ENCODE measurements around the gene PTRHD1.

PTRHD1 gene

GRCh38 chr2:24826773-24827145, 33.6 kb upstream of the PTRHD1 start:
- H3K36me3 ChIP-seq (ENCODE audit: control insufficient read depth, insufficient read depth, low read length) = no peaks in the 10 kb centered on the region
- no peak overlapping the region for H3K9ac ChIP-seq (ENCODE audit: low read length)
- H3K9me3 ChIP-seq (ENCODE audit: control insufficient read depth, low read length) = no peaks in the 10 kb centered on the region
- H3K4me3 ChIP-seq (ENCODE audit: low read length) = no peak overlapping the region
- peaks cover 15% of the 10 kb centered on the region for H3K4me1 ChIP-seq (ENCODE audit: control insufficient read depth, insufficient read depth, low read length)
- H3K27me3 ChIP-seq (ENCODE audit: control insufficient read depth, insufficient read depth, low read length) = no peaks in the 10 kb centered on the region

- H3K4me1 ChIP-seq (ENCODE audit: control insufficient read depth, insufficient read depth, low read length) = peaks cover 15% of the 10 kb centered on the region
- H3K36me3 ChIP-seq (ENCODE audit: control insufficient read depth, insufficient read depth, low read length) = no peaks in the 10 kb centered on the region
- H3K9ac ChIP-seq (ENCODE audit: low read length) = no peak overlapping the region
- no peaks in the 10 kb centered on the region for H3K27me3 ChIP-seq (ENCODE audit: control insufficient read depth, insufficient read depth, low read length)
- H3K9me3 ChIP-seq (ENCODE audit: control insufficient read depth, low read length) = no peaks in the 10 kb centered on the region
- H3K4me3 ChIP-seq (ENCODE audit: low read length) = no peak overlapping the region
Measured at GRCh38 chr2:24825883-24826772, 32.9 kb upstream of the PTRHD1 start.

GRCh38 chr2:24824966-24825882, 32.0 kb upstream of the PTRHD1 start:
- Histone ChIP-seq H3K9me3 (ENCODE audit: control insufficient read depth, low read length) (no peaks in the 10 kb centered on the region), H3K4me3 (ENCODE audit: low read length) (no peak overlapping the region), H3K9ac (ENCODE audit: low read length) (no peak overlapping the region), H3K4me1 (ENCODE audit: control insufficient read depth, insufficient read depth, low read length) (peaks cover 15% of the 10 kb centered on the region), H3K36me3 (ENCODE audit: control insufficient read depth, insufficient read depth, low read length) (no peaks in the 10 kb centered on the region), H3K27me3 (ENCODE audit: control insufficient read depth, insufficient read depth, low read length) (no peaks in the 10 kb centered on the region)

GRCh38 chr2:24824071-24824588, 30.9 kb upstream of the PTRHD1 start:
- Histone ChIP-seq H3K9ac (ENCODE audit: low read length) (no peak overlapping the region), H3K4me3 (ENCODE audit: low read length) (no peak overlapping the region), H3K27me3 (ENCODE audit: control insufficient read depth, insufficient read depth, low read length) (no peaks in the 10 kb centered on the region), H3K4me1 (ENCODE audit: control insufficient read depth, insufficient read depth, low read length) (peaks cover 15% of the 10 kb centered on the region), H3K36me3 (ENCODE audit: control insufficient read depth, insufficient read depth, low read length) (peaks cover 6% of the 10 kb centered on the region), H3K9me3 (ENCODE audit: control insufficient read depth, low read length) (no peaks in the 10 kb centered on the region)

- Histone ChIP-seq H3K9me3 (ENCODE audit: control insufficient read depth, low read length) (no peaks in the 10 kb centered on the region), H3K27me3 (ENCODE audit: control insufficient read depth, insufficient read depth, low read length) (no peaks in the 10 kb centered on the region), H3K4me3 (ENCODE audit: low read length) (no peak overlapping the region), H3K4me1 (ENCODE audit: control insufficient read depth, insufficient read depth, low read length) (peaks cover 11% of the 10 kb centered on the region), H3K36me3 (ENCODE audit: control insufficient read depth, insufficient read depth, low read length) (peaks cover 6% of the 10 kb centered on the region), H3K9ac (ENCODE audit: low read length) (no peak overlapping the region)
Measured at GRCh38 chr2:24822049-24822706, 29.0 kb upstream of the PTRHD1 start.

GRCh38 chr2:24821433-24821891, 28.3 kb upstream of the PTRHD1 start:
- no peaks in the 10 kb centered on the region for H3K27me3 ChIP-seq (ENCODE audit: control insufficient read depth, insufficient read depth, low read length)
- no peak overlapping the region for H3K9ac ChIP-seq (ENCODE audit: low read length)
- no peaks in the 10 kb centered on the region for H3K9me3 ChIP-seq (ENCODE audit: control insufficient read depth, low read length)
- no peak overlapping the region for H3K4me3 ChIP-seq (ENCODE audit: low read length)
- peaks cover 4% of the 10 kb centered on the region for H3K4me1 ChIP-seq (ENCODE audit: control insufficient read depth, insufficient read depth, low read length)
- H3K36me3 ChIP-seq (ENCODE audit: control insufficient read depth, insufficient read depth, low read length) = peaks cover 6% of the 10 kb centered on the region

GRCh38 chr2:24820598-24821432, 27.6 kb upstream of the PTRHD1 start:
- Histone ChIP-seq H3K36me3 (ENCODE audit: control insufficient read depth, insufficient read depth, low read length) (peaks cover 6% of the 10 kb centered on the region), H3K4me1 (ENCODE audit: control insufficient read depth, insufficient read depth, low read length) (no peaks in the 10 kb centered on the region), H3K4me3 (ENCODE audit: low read length) (no peak overlapping the region), H3K9ac (ENCODE audit: low read length) (no peak overlapping the region), H3K9me3 (ENCODE audit: control insufficient read depth, low read length) (no peaks in the 10 kb centered on the region), H3K27me3 (ENCODE audit: control insufficient read depth, insufficient read depth, low read length) (no peaks in the 10 kb centered on the region)

GRCh38 chr2:24820175-24820513, 27.0 kb upstream of the PTRHD1 start:
- Histone ChIP-seq H3K9ac (ENCODE audit: low read length) (no peak overlapping the region), H3K9me3 (ENCODE audit: control insufficient read depth, low read length) (no peaks in the 10 kb centered on the region), H3K4me1 (ENCODE audit: control insufficient read depth, insufficient read depth, low read length) (no peaks in the 10 kb centered on the region), H3K4me3 (ENCODE audit: low read length) (no peak overlapping the region), H3K36me3 (ENCODE audit: control insufficient read depth, insufficient read depth, low read length) (peaks cover 6% of the 10 kb centered on the region), H3K27me3 (ENCODE audit: control insufficient read depth, insufficient read depth, low read length) (no peaks in the 10 kb centered on the region)

- Histone ChIP-seq H3K9me3 (ENCODE audit: control insufficient read depth, low read length) (no peaks in the 10 kb centered on the region), H3K36me3 (ENCODE audit: control insufficient read depth, insufficient read depth, low read length) (peaks cover 6% of the 10 kb centered on the region), H3K27me3 (ENCODE audit: control insufficient read depth, insufficient read depth, low read length) (no peaks in the 10 kb centered on the region), H3K4me3 (ENCODE audit: low read length) (no peak overlapping the region), H3K9ac (ENCODE audit: low read length) (no peak overlapping the region), H3K4me1 (ENCODE audit: control insufficient read depth, insufficient read depth, low read length) (no peaks in the 10 kb centered on the region)
Measured at GRCh38 chr2:24819442-24820174, 26.4 kb upstream of the PTRHD1 start.

- no peak overlapping the region for H3K9ac ChIP-seq (ENCODE audit: low read length)
- H3K9me3 ChIP-seq (ENCODE audit: control insufficient read depth, low read length) = no peaks in the 10 kb centered on the region
- no peaks in the 10 kb centered on the region for H3K4me1 ChIP-seq (ENCODE audit: control insufficient read depth, insufficient read depth, low read length)
- H3K36me3 ChIP-seq (ENCODE audit: control insufficient read depth, insufficient read depth, low read length) = peaks cover 6% of the 10 kb centered on the region
- no peaks in the 10 kb centered on the region for H3K27me3 ChIP-seq (ENCODE audit: control insufficient read depth, insufficient read depth, low read length)
- H3K4me3 ChIP-seq (ENCODE audit: low read length) = no peak overlapping the region
Measured at GRCh38 chr2:24818721-24819167, 25.6 kb upstream of the PTRHD1 start.

Measured in mucosa of stomach (tissue), 1 donor.